ENCODE results near the gene NT5C1A.

DNA sequence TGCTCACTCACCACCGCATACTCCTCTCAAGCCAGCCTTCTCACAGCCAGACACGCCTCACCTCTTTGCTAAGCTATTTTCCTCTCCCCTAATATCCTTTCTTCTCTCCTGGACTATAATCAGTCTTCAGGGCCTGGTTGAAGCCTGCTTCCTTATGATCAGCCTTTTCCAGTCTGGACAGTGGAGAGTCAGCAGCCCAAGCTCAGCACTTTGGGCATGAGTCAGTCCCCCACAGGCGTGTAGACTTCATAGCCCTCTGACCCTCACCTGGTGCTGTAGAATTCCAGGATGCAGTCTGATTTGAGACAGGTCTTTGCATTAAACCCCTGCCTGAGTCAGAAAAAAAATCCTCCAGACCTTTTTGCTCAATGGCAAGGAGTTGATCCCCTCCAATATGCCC is 16.8 kb upstream of the NT5C1A start:
- TF ChIP-seq HDGF (IDR thresholded peaks at IDR 0.05; ENCODE audit: borderline replicate concordance) (no peak), ARNT (IDR thresholded peaks at IDR 0.05) (no peak), SUZ12 (IDR thresholded peaks at IDR 0.05) (no peak), LEF1 (IDR thresholded peaks at IDR 0.05; ENCODE audit: borderline replicate concordance) (no peak), CTBP1 (IDR thresholded peaks at IDR 0.05; ENCODE audit: borderline replicate concordance) (no peak), FOXM1 (IDR thresholded peaks at IDR 0.05; ENCODE audit: borderline replicate concordance) (no peak), SP1 (IDR thresholded peaks at IDR 0.05) (no peak)
- TF ChIP-seq, protein P1, sequence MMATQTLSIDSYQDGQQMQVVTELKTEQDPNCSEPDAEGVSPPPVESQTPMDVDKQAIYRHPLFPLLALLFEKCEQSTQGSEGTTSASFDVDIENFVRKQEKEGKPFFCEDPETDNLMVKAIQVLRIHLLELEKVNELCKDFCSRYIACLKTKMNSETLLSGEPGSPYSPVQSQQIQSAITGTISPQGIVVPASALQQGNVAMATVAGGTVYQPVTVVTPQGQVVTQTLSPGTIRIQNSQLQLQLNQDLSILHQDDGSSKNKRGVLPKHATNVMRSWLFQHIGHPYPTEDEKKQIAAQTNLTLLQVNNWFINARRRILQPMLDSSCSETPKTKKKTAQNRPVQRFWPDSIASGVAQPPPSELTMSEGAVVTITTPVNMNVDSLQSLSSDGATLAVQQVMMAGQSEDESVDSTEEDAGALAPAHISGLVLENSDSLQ (IDR thresholded peaks at IDR 0.05), result no peak
